Measurements from ENCODE around the gene PRSS8. TPM values are rescaled to one million over a fixed set of nuclear protein-coding genes. Genes with fewer than 3 reads are reported as not detected.
"Not testable (repeated sequence)": the region's sequence is repeated elsewhere in the genome, so short reads cannot be mapped to it uniquely, and the experiment has no call there.

The PRSS8 gene
- total RNA-seq, 4 donors from 2014 or later: 0.20 TPM; not detected in 3

DNA sequence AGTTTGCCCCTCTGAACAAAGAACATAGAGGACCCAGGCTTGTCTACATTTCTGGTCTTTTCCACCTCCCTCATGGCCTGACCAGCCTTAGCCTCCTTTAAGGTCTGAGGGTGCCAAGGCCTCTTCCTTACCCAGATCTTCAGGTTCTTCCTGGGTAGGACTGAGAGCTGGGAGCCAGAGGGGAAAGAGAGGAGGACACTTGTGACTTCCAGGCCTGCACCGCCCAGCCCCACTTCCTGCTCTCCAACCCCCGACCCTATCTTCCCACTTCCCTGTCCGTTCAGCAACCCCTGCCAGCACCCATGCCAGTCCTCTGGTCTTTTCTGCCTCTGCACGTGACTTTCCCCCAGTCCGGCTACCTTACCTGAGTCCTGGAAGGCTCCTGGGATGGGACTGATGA, 13.8 kb upstream of the PRSS8 start:
- Histone ChIP-seq H3K27me3 (peaks cover 0 to 24% of the 10 kb centered on the region in 2 donors), H3K4me3 (peak overlapping the region in 1 of 4 donors; percentile 18), H3K4me1 (peaks cover 0 to 9% (median 0%) of the 10 kb centered on the region in 4 donors)

DNA sequence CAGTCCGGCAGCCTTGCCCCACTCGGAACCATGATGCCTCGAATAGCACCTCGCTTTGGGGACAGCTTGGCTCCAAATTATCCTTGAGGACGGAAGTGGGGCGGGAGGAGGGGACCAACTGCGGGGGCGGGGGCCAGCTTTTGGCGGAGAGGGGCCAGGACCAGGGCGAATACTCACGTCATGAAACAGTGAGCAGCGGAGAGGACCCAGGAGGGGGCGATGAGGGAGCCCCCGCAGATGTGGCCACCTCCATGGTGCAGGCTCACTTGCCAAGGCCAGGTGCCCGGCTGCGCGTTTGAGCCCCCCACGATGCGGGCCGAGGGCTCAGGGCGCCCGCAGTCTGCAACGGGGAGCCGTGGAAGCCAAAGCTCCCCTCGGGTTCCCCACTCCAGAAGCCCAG, 13.4 kb upstream of the PRSS8 start:
- Histone ChIP-seq H3K4me1 (peaks cover 0 to 9% (median 0%) of the 10 kb centered on the region in 4 donors), H3K36me3 (no peaks in the 10 kb centered on the region), H3K27ac (no peak overlapping the region), H3K9me3 (no peaks in the 10 kb centered on the region), H3K4me3 (no peak overlapping the region), H3K27me3 (peaks cover 0 to 24% of the 10 kb centered on the region in 2 donors)
- WGBS, 2 donors: 72 to 76% methylated on average over 20 to 25 of the region's 25 CpGs
- no peak for TF ChIP-seq POLR2A (IDR thresholded peaks at IDR 0.05)
- TF ChIP-seq EP300 (IDR thresholded peaks at IDR 0.05): no peak
- TF ChIP-seq, protein P1, sequence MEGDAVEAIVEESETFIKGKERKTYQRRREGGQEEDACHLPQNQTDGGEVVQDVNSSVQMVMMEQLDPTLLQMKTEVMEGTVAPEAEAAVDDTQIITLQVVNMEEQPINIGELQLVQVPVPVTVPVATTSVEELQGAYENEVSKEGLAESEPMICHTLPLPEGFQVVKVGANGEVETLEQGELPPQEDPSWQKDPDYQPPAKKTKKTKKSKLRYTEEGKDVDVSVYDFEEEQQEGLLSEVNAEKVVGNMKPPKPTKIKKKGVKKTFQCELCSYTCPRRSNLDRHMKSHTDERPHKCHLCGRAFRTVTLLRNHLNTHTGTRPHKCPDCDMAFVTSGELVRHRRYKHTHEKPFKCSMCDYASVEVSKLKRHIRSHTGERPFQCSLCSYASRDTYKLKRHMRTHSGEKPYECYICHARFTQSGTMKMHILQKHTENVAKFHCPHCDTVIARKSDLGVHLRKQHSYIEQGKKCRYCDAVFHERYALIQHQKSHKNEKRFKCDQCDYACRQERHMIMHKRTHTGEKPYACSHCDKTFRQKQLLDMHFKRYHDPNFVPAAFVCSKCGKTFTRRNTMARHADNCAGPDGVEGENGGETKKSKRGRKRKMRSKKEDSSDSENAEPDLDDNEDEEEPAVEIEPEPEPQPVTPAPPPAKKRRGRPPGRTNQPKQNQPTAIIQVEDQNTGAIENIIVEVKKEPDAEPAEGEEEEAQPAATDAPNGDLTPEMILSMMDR (IDR thresholded peaks at IDR 0.05): no peak
- DNase-seq (ENCODE audit: low spot score in 2 of 2): no peak

More for the DNA sequence above, 13.8 kb upstream of the PRSS8 start:
- TF ChIP-seq EP300 (IDR thresholded peaks at IDR 0.05) (no peak), POLR2A (IDR thresholded peaks at IDR 0.05) (no peak)
- TF ChIP-seq, protein P1 (IDR thresholded peaks at IDR 0.05): no peak
- no peaks in the 10 kb centered on the region for H3K36me3 ChIP-seq
- DNase-seq (ENCODE audit: low spot score in 2 of 2): no peak
- H3K27ac ChIP-seq: peak overlapping the region in 1 of 4 donors; percentile 43
- no peaks in the 10 kb centered on the region for H3K9me3 ChIP-seq
- 64 to 70% methylated on average over 5 of the region's 5 CpGs for WGBS, 2 donors

DNA sequence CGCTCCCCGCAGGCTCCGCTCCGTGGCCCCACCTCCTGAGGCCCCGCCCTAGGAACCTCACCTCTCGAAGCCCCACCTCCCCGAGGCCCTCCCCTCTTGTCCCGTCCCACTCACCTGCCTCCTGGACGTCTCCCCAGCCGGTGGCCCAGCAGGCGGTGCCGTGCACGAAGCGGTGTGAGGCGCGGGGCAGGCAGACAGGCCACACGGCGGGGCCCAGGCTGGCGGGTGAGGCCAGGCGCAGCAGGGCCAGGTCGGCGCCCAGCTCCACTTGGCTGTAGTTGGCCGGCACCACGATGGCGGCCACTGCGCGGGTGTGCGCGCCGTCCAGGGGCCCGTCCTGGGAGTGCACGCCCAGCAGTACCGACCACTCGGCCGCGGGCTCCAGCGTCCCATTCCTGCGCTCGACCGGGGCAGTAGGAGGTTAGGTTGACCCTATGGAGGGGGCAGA, 12.8 kb upstream of the PRSS8 start:
- Histone ChIP-seq H3K27ac (no peak overlapping the region), H3K27me3 (peaks cover 0 to 24% of the 10 kb centered on the region in 2 donors), H3K4me3 (no peak overlapping the region), H3K9me3 (no peaks in the 10 kb centered on the region), H3K4me1 (peaks cover 0 to 9% (median 0%) of the 10 kb centered on the region in 4 donors), H3K36me3 (no peaks in the 10 kb centered on the region)
- no peak for DNase-seq (ENCODE audit: low spot score in 2 of 2)
- 18 to 20% methylated on average over 19 to 35 of the region's 40 CpGs for WGBS, 2 donors
- TF ChIP-seq, protein P1 (IDR thresholded peaks at IDR 0.05): no peak

DNA sequence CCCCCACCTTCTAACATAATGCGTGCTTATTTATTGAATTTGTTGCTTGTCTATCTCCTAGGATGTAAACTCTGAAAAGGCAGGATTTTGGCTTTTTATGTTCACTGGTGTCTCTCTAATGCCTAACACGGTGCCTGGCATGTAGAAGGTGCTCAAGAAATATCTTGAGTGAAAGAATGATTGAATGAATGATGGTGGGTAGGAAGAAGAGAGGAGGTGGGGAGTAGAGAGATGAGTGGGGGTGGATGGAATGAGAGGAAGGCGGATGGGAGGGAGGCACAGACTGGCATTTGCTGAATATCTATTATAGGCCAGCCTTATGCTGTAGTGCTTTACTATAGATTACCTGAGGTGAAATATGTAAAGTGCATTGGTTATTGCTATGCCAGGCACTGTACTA, 12.0 kb upstream of the PRSS8 start:
- WGBS, 2 donors: 88 to 92% methylated on average over 3 of the region's 3 CpGs
- Histone ChIP-seq H3K27ac (no peak overlapping the region), H3K36me3 (no peaks in the 10 kb centered on the region), H3K9me3 (no peaks in the 10 kb centered on the region), H3K4me1 (peaks cover 0 to 16% (median 5%) of the 10 kb centered on the region in 4 donors), H3K27me3 (peaks cover 0 to 24% of the 10 kb centered on the region in 2 donors), H3K4me3 (no peak overlapping the region)
- DNase-seq (ENCODE audit: low spot score in 2 of 2): no peak
- TF ChIP-seq, protein P1 (IDR thresholded peaks at IDR 0.05): no peak
- TF ChIP-seq EP300 (IDR thresholded peaks at IDR 0.05): no peak
- TF ChIP-seq POLR2A (IDR thresholded peaks at IDR 0.05): no peak

DNA sequence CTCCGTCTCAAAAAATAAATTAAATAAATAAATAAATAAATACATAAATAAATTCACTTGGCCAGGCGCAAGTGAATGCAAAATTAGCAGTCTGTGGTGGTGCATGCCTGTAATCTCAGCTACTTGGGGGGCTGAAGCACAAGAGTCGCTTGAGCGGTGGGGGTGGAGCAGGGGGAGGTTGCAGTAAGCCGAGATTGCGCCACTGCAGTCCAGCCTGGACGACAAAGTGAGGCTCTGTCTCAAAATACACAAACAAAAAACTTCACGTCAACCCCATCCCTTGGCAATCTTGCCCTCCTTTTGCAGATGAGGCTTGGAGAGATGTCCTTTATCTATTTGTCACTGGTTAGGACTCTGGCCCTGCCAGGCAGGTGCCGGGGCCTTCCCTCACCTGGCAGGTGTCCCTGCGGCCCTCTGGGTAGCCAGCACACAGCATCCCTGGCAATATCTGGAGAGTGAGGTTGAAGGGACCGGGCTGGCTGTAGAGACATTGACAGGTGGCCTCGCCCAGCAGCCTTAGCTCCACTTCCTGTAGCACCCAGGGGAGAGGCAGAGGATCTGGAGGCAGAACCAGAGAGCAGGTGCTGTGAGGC, 10.0 kb upstream of the PRSS8 start:
- H3K36me3 ChIP-seq: no peaks in the 10 kb centered on the region
- H3K9me3 ChIP-seq: no peaks in the 10 kb centered on the region
- no peak overlapping the region for H3K4me3 ChIP-seq
- H3K27ac ChIP-seq: no peak overlapping the region
- H3K4me1 ChIP-seq: peaks cover 0 to 32% (median 12%) of the 10 kb centered on the region in 4 donors
- TF ChIP-seq POLR2A (IDR thresholded peaks at IDR 0.05) (no peak), EP300 (IDR thresholded peaks at IDR 0.05) (no peak)
- TF ChIP-seq, protein P1 (IDR thresholded peaks at IDR 0.05): no peak
- H3K27me3 ChIP-seq: peaks cover 0 to 24% of the 10 kb centered on the region in 2 donors
- DNase-seq (ENCODE audit: low spot score in 2 of 2): no peak
- 69 to 72% methylated on average over 12 of the region's 12 CpGs for whole genome bisulfite sequencing, 2 donors

DNA sequence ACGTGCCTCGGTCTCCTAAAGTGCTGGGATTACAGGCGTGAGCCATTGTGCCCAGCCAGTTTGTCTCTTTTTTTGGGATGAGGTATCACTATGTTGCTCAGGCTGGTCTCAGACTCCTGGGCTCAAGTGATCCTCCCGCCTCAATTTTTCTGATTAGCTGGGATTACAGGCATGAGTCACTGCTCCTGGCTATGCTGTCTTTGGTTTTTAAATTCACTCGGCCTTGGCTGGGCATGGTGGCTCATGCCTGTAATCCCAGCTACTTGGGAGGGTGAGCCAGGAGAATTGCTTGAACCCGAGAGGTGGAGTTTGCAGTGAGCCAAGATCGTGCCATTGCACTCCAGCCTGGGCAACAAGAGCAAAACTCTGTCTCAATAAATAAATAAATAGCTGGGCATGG, 8.9 kb upstream of the PRSS8 start:
- H3K27ac ChIP-seq; DNase-seq (ENCODE audit: low spot score in 2 of 2); H3K36me3 ChIP-seq; H3K4me3 ChIP-seq; H3K9me3 ChIP-seq: not testable (repeated sequence)
- Histone ChIP-seq H3K4me1 (peaks cover 0 to 37% (median 12%) of the 10 kb centered on the region in 4 donors), H3K27me3 (peaks cover 0 to 24% of the 10 kb centered on the region in 2 donors)
- WGBS, 2 donors: 92 to 93% methylated on average over 7 of the region's 7 CpGs
